Left lung (tissue), 10 donors: ENCODE measurements around the gene CD3D. TPM values are rescaled to one million over a fixed set of nuclear protein-coding genes. Genes with fewer than 3 reads are reported as not detected.

ENCODE experiments used
- ATAC-seq: fragments of 200-7000 bp; cut with Tn5 transposase; one replicate; pipeline ENCODE4 v1.9.1; 2020; ENCODE audit warnings: moderate library complexity
- DNase-seq, 4 donors: peaks; one replicate each; pipeline ENCODE4 v3.0.0-alpha.2; 2013 to 2020
- H3K27ac ChIP-seq, 2 donors: fragments of 200-600 bp; sonication (generic) in 1 of 2; one replicate each; pipeline versions ENCODE4 v1.5.0 to v1.8.0; 2020 to 2021
- H3K27me3 ChIP-seq, 2 donors: fragments of 200-600 bp; sonication (generic) in 1 of 2; one replicate each; pipeline versions ENCODE4 v1.5.0 to v1.8.0; 2020 to 2021
- H3K36me3 ChIP-seq, 2 donors: fragments of 200-600 bp; sonication (generic) in 1 of 2; one replicate each; pipeline versions ENCODE4 v1.5.0 to v1.8.0; 2020 to 2021
- H3K4me1 ChIP-seq, 2 donors: fragments of 200-600 bp; one replicate each; pipeline ENCODE4 v1.8.0; 2021
- H3K4me3 ChIP-seq, 2 donors: fragments of 200-600 bp; sonication (generic) in 1 of 2; one replicate each; pipeline versions ENCODE4 v1.5.0 to v1.8.0; 2020 to 2021; ENCODE audit warnings: mild to moderate bottlenecking in 1 of 2
- H3K9me3 ChIP-seq, 2 donors: fragments of 200-600 bp; sonication (generic) in 1 of 2; one replicate each; pipeline versions ENCODE4 v1.5.0 to v1.8.0; 2020 to 2021
- CTCF ChIP-seq, 2 donors: fragments of 200-600 bp; sonication (generic) in 1 of 2; IDR thresholded peaks; one replicate each; pipeline versions ENCODE4 v1.5.0 to v1.8.0; 2021; ENCODE audit warnings: antibody characterized with exemption in 2 of 2
- intact Hi-C, 2 donors: fragments of 100-400 bp; cut with DNase I; formaldehyde crosslinking; loops; one replicate each; pipeline versions ENCODE4 v1.11.2 to v1.14.2; 2022
- polyA plus RNA-seq, 6 donors: library from polyadenylated mRNA; unstranded; fragments of 120-200 nt; gene quantifications; one replicate each; pipeline ENCODE4 v1.2.1, GENCODE V29; 2013; ENCODE audit not compliant: insufficient read length in 6 of 6
- total RNA-seq, 2 donors: library from RNA; stranded (reverse); fragmentation: NEBNext Ultra II Directional; extraction: Animal tissue kit (Norgen Biotek cat#: 25700); gene quantifications; one replicate each; pipeline ENCODE4 v1.2.1, GENCODE V29; 2021
- donor health status: DM: no; HTN: yes; CAD: no.
- donor health status: DM: no; HTN: no; CAD: no.

The CD3D gene
- total and polyA plus RNA-seq, 8 donors = 0.54 to 7.0 (median 1.5) TPM

GRCh38 chr11:118341815-118342489 lies 553 bp downstream of the CD3D start:
- no peaks in the 10 kb centered on the region for H3K9me3 ChIP-seq
- no peaks in the 10 kb centered on the region for H3K27me3 ChIP-seq
- H3K4me3 ChIP-seq = peak overlapping the region in 1 of 2 donors; percentile 22
- DNase-seq = no peak
- no peak overlapping the region for H3K27ac ChIP-seq
- ATAC-seq = no peak
- intact Hi-C loops = loop anchor here in 1 of 2 donors (10.0 kb wide), 1 partner anchor 47 kb away; no protein-coding TSS in a partner anchor
- H3K4me1 ChIP-seq = no peaks in the 10 kb centered on the region
- no peak for TF ChIP-seq CTCF (IDR thresholded peaks at IDR 0.05)
- H3K36me3 ChIP-seq = no peaks in the 10 kb centered on the region

GRCh38 chr11:118341261-118341660 lies 1.2 kb downstream of the CD3D start:
- no peak for DNase-seq

GRCh38 chr11:118340449-118340848 lies 2.1 kb downstream of the CD3D start:
- no peak for TF ChIP-seq CTCF (IDR thresholded peaks at IDR 0.05)
- DNase-seq = no peak
- H3K27ac ChIP-seq = no peak overlapping the region
- intact Hi-C loops = loop anchor here in 1 of 2 donors (10.0 kb wide), 1 partner anchor 46 kb away; no protein-coding TSS in a partner anchor
- no peaks in the 10 kb centered on the region for H3K36me3 ChIP-seq
- no peaks in the 10 kb centered on the region for H3K27me3 ChIP-seq
- peak overlapping the region in 1 of 2 donors; percentile 22 for H3K4me3 ChIP-seq
- no peaks in the 10 kb centered on the region for H3K4me1 ChIP-seq
- ATAC-seq = no peak
- no peaks in the 10 kb centered on the region for H3K9me3 ChIP-seq

More at GRCh38 chr11:118341261-118341660, 1.2 kb downstream of the CD3D start:
- H3K4me3 ChIP-seq = peak overlapping the region in 1 of 2 donors; percentile 22
- no peak overlapping the region for H3K27ac ChIP-seq
- no peaks in the 10 kb centered on the region for H3K27me3 ChIP-seq
- no peaks in the 10 kb centered on the region for H3K9me3 ChIP-seq
- H3K4me1 ChIP-seq = no peaks in the 10 kb centered on the region
- TF ChIP-seq CTCF (IDR thresholded peaks at IDR 0.05) = no peak
- no peak for ATAC-seq
- intact Hi-C loops = loop anchor here in 1 of 2 donors (10.0 kb wide), 1 partner anchor 46 kb away; no protein-coding TSS in a partner anchor
- H3K36me3 ChIP-seq = no peaks in the 10 kb centered on the region

- ATAC-seq (no peak), DNase-seq (no peak)
- Histone ChIP-seq H3K36me3 (no peaks in the 10 kb centered on the region), H3K27ac (no peak overlapping the region), H3K27me3 (no peaks in the 10 kb centered on the region), H3K9me3 (no peaks in the 10 kb centered on the region), H3K4me3 (peak overlapping the region in 1 of 2 donors; percentile 22), H3K4me1 (no peaks in the 10 kb centered on the region)
- no peak for TF ChIP-seq CTCF (IDR thresholded peaks at IDR 0.05)
- intact Hi-C loops = no loop called here
Observed at GRCh38 chr11:118339281-118339961, 3.1 kb downstream of the CD3D start.

- TF ChIP-seq CTCF (IDR thresholded peaks at IDR 0.05) = no peak
- no peaks in the 10 kb centered on the region for H3K9me3 ChIP-seq
- no peak overlapping the region for H3K4me3 ChIP-seq
- no peaks in the 10 kb centered on the region for H3K36me3 ChIP-seq
- no peaks in the 10 kb centered on the region for H3K4me1 ChIP-seq
- H3K27me3 ChIP-seq = no peaks in the 10 kb centered on the region
- no peak overlapping the region for H3K27ac ChIP-seq
- ATAC-seq (peak; percentile 26), DNase-seq (peak in 1 of 4 donors; percentile 20)
- intact Hi-C loops = no loop called here
Observed at GRCh38 chr11:118338637-118339061, 3.9 kb downstream of the CD3D start.
